Parathyroid adenoma (tissue), 2 donors: Measurements from ENCODE around the gene RBMS3.

Experiments
- H2AFZ ChIP-seq: fragments of 300-600 bp; sonication (generic); one replicate; pipeline ENCODE4 v1.7.0; 2017; ENCODE audit warnings: antibody characterized with exemption, mild to moderate bottlenecking
- H3K27ac ChIP-seq: fragments of 300-600 bp; sonication (generic); one replicate; pipeline ENCODE4 v1.7.0; 2017
- H3K27me3 ChIP-seq: fragments of 300-600 bp; sonication (generic); one replicate; pipeline ENCODE4 v1.7.0; 2017; ENCODE audit warnings: low read length; ENCODE audit not compliant: control insufficient read depth, insufficient read depth
- H3K36me3 ChIP-seq: fragments of 300-600 bp; sonication (generic); one replicate; pipeline ENCODE4 v1.7.0; 2017; ENCODE audit warnings: low read length; ENCODE audit not compliant: control insufficient read depth, insufficient read depth
- H3K4me1 ChIP-seq: fragments of 300-600 bp; sonication (generic); one replicate; pipeline ENCODE4 v1.7.0; 2017; ENCODE audit warnings: control low read depth
- H3K4me2 ChIP-seq: fragments of 300-600 bp; sonication (generic); one replicate; pipeline ENCODE4 v1.7.0; 2017; ENCODE audit warnings: low read length
- H3K4me3 ChIP-seq: fragments of 300-600 bp; sonication (generic); one replicate; pipeline ENCODE4 v1.7.0; 2017; ENCODE audit warnings: low read depth, low read length
- H3K79me2 ChIP-seq: fragments of 300-600 bp; sonication (generic); one replicate; pipeline ENCODE4 v1.7.0; 2017; ENCODE audit warnings: control low read depth
- H3K9ac ChIP-seq: fragments of 300-600 bp; sonication (generic); one replicate; pipeline ENCODE4 v1.7.0; 2017; ENCODE audit warnings: mild to moderate bottlenecking
- H3K9me3 ChIP-seq: fragments of 300-600 bp; sonication (generic); one replicate; pipeline ENCODE4 v1.7.0; 2017; ENCODE audit warnings: low read length; ENCODE audit not compliant: control insufficient read depth
- CTCF ChIP-seq: fragments of 300-600 bp; sonication (generic); IDR thresholded peaks from one replicate; pipeline ENCODE4 v1.7.0; 2017; ENCODE audit warnings: antibody characterized with exemption, mild to moderate bottlenecking
- donor health status: primary hyperparathyroidism.

The RBMS3 gene

GRCh38 chr3:29823233-29823632 is 542.4 kb downstream of the RBMS3 start:
- Histone ChIP-seq H3K4me3 (no peak overlapping the region), H3K9ac (no peak overlapping the region), H3K36me3 (no peaks in the 10 kb centered on the region), H3K4me2 (no peak overlapping the region), H2AFZ (no peak overlapping the region), H3K27ac (no peak overlapping the region), H3K27me3 (no peaks in the 10 kb centered on the region), H3K9me3 (no peaks in the 10 kb centered on the region), H3K4me1 (no peaks in the 10 kb centered on the region), H3K79me2 (no peaks in the 10 kb centered on the region)
- no peak for TF ChIP-seq CTCF

- TF ChIP-seq CTCF = no peak
- no peaks in the 10 kb centered on the region for H3K9me3 ChIP-seq
- no peak overlapping the region for H3K27ac ChIP-seq
These were observed 545.8 kb downstream of the RBMS3 start for GRCh38 chr3:29826712-29827111.

GRCh38 chr3:29827756-29828155 is 546.9 kb downstream of the RBMS3 start:
- H3K79me2 ChIP-seq = no peaks in the 10 kb centered on the region
- H3K27ac ChIP-seq = no peak overlapping the region
- no peak for TF ChIP-seq CTCF
- no peak overlapping the region for H3K9ac ChIP-seq
- H2AFZ ChIP-seq = no peak overlapping the region
- no peaks in the 10 kb centered on the region for H3K4me1 ChIP-seq
- H3K4me2 ChIP-seq = no peak overlapping the region
- H3K36me3 ChIP-seq = no peaks in the 10 kb centered on the region
- H3K4me3 ChIP-seq = no peak overlapping the region
- H3K9me3 ChIP-seq = no peaks in the 10 kb centered on the region
- H3K27me3 ChIP-seq = no peaks in the 10 kb centered on the region

More at GRCh38 chr3:29826712-29827111, 545.8 kb downstream of the RBMS3 start:
- H3K4me1 ChIP-seq = no peaks in the 10 kb centered on the region
- H3K4me3 ChIP-seq = no peak overlapping the region
- H3K79me2 ChIP-seq = no peaks in the 10 kb centered on the region
- no peak overlapping the region for H3K9ac ChIP-seq
- H3K36me3 ChIP-seq = no peaks in the 10 kb centered on the region
- no peak overlapping the region for H2AFZ ChIP-seq
- H3K27me3 ChIP-seq = no peaks in the 10 kb centered on the region
- no peak overlapping the region for H3K4me2 ChIP-seq

- no peak overlapping the region for H3K4me3 ChIP-seq
These were observed 548.5 kb downstream of the RBMS3 start for GRCh38 chr3:29829340-29829739.

More at GRCh38 chr3:29829340-29829739, 548.5 kb downstream of the RBMS3 start:
- H3K27ac ChIP-seq = no peak overlapping the region
- no peak overlapping the region for H3K9ac ChIP-seq
- no peak overlapping the region for H2AFZ ChIP-seq
- no peaks in the 10 kb centered on the region for H3K36me3 ChIP-seq
- H3K9me3 ChIP-seq = no peaks in the 10 kb centered on the region
- no peaks in the 10 kb centered on the region for H3K4me1 ChIP-seq
- no peaks in the 10 kb centered on the region for H3K79me2 ChIP-seq
- no peak overlapping the region for H3K4me2 ChIP-seq
- H3K27me3 ChIP-seq = no peaks in the 10 kb centered on the region
- TF ChIP-seq CTCF = no peak
